Esophagus squamous epithelium (tissue), 5 donors: ENCODE measurements around the gene NAV2. TPM values are rescaled to one million over a fixed set of nuclear protein-coding genes. Genes with fewer than 3 reads are reported as not detected.

Experiments
- DNase-seq: peaks from one replicate; lab custom pipeline; 2025; lab: John Stamatoyannopoulos, UW
- H3K27ac ChIP-seq, 4 donors: fragments of 200-600 bp; sonication (generic); one replicate each; pipeline ENCODE4 v1.5.1; 2016 to 2019; ENCODE audit warnings: mild to moderate bottlenecking in 1 of 4
- H3K27me3 ChIP-seq, 4 donors: fragments of 200-600 bp; sonication (generic); 1 replicate in 3 of 4; 2 replicates in 1 of 4; pipeline versions ENCODE4 v1.5.1 to v1.6.0; 2017 to 2021; ENCODE audit warnings: antibody characterized with exemption in 1 of 4
- H3K36me3 ChIP-seq, 3 donors: fragments of 200-600 bp; sonication (generic); one replicate each; pipeline ENCODE4 v1.5.1; 2016 to 2019
- H3K4me1 ChIP-seq, 3 donors: fragments of 200-600 bp; sonication (generic); one replicate each; pipeline ENCODE4 v1.5.1; 2017 to 2019
- H3K4me3 ChIP-seq, 4 donors: fragments of 200-600 bp; sonication (generic); 1 replicate in 3 of 4; 2 replicates in 1 of 4; pipeline ENCODE4 v1.5.1; 2016 to 2019; ENCODE audit warnings: mild to moderate bottlenecking in 2 of 4, moderate library complexity in 1 of 4
- H3K9me3 ChIP-seq, 3 donors: fragments of 200-600 bp; sonication (generic); one replicate each; pipeline ENCODE4 v1.5.1; 2016 to 2019
- CTCF ChIP-seq, 6 experiments: fragments of 450-650 bp in 4 of 6; fragments of 200-600 bp in 2 of 6; sonication (generic) in 2 of 6; IDR thresholded peaks; one replicate each; pipeline ENCODE4 v1.5.1; 2016 to 2019; ENCODE audit warnings: antibody characterized with exemption in 6 of 6, mild to moderate bottlenecking in 4 of 6, moderate library complexity in 4 of 6
- POLR2A ChIP-seq, 4 donors: fragments of 450-650 bp; IDR thresholded peaks; one replicate each; pipeline ENCODE4 v1.6.1; 2017; ENCODE audit warnings: antibody characterized with exemption in 4 of 4, mild to moderate bottlenecking in 4 of 4, moderate library complexity in 3 of 4
- WGBS, 2 donors: methylation state at CpG; one replicate each; pipeline ENCODE4 v1.1.5; 2018; 5-methylcytosine and 5-hydroxymethylcytosine counted together
- intact Hi-C: fragments of 100-400 bp; cut with DNase I; formaldehyde crosslinking; loops from one replicate; pipeline ENCODE4 v1.15.0; 2022
- total RNA-seq, 4 donors: library from RNA; depleted of rRNA; stranded (reverse); fragments of >200 nt; gene quantifications; one replicate each; pipeline ENCODE4 v1.1.0, GENCODE V29; 2016
- donor health status: DM: yes; HTN: yes; CAD: no.

NAV2 gene
- total RNA-seq, 4 donors from 2014 or later: 4.9 to 19.1 (median 14.6) TPM

- Histone ChIP-seq H3K9me3 (no peaks in the 10 kb centered on the region), H3K27me3 (peaks cover 0 to 2% (median 0%) of the 10 kb centered on the region in 4 donors), H3K36me3 (no peaks in the 10 kb centered on the region), H3K4me1 (peaks cover 6 to 57% (median 27%) of the 10 kb centered on the region in 3 donors), H3K4me3 (no peak overlapping the region), H3K27ac (no peak overlapping the region)
- DNase-seq: no peak
- intact Hi-C loops: no loop called here
- 55 to 59% methylated on average over 4 of the region's 4 CpGs for WGBS, 2 donors
- TF ChIP-seq CTCF (IDR thresholded peaks at IDR 0.05) (no peak), POLR2A (IDR thresholded peaks at IDR 0.05) (no peak)
Observed at GRCh38 chr11:19800714-19801519, 88.3 kb downstream of the NAV2 start.

GRCh38 chr11:19802773-19803293 lies 90.2 kb downstream of the NAV2 start:
- H3K27ac ChIP-seq: peak overlapping the region in 2 of 4 donors; percentile 19 to 25
- H3K9me3 ChIP-seq: no peaks in the 10 kb centered on the region
- H3K4me1 ChIP-seq: peaks cover 6 to 57% (median 27%) of the 10 kb centered on the region in 3 donors
- no peak for DNase-seq
- intact Hi-C loops: no loop called here
- H3K4me3 ChIP-seq: no peak overlapping the region
- no peaks in the 10 kb centered on the region for H3K36me3 ChIP-seq
- 57 to 60% methylated on average over 3 of the region's 4 CpGs for WGBS, 2 donors
- peaks cover 0 to 2% (median 0%) of the 10 kb centered on the region in 4 donors for H3K27me3 ChIP-seq
- TF ChIP-seq POLR2A (IDR thresholded peaks at IDR 0.05): no peak
- no peak for TF ChIP-seq CTCF (IDR thresholded peaks at IDR 0.05)

- Histone ChIP-seq H3K4me1 (peaks cover 6 to 57% (median 27%) of the 10 kb centered on the region in 3 donors), H3K9me3 (no peaks in the 10 kb centered on the region), H3K36me3 (no peaks in the 10 kb centered on the region), H3K27me3 (peaks cover 0 to 2% (median 0%) of the 10 kb centered on the region in 4 donors), H3K4me3 (no peak overlapping the region), H3K27ac (peak overlapping the region in 2 of 4 donors; percentile 19 to 25)
- DNase-seq: no peak
- intact Hi-C loops: no loop called here
- no peak for TF ChIP-seq POLR2A (IDR thresholded peaks at IDR 0.05)
- no peak for TF ChIP-seq CTCF (IDR thresholded peaks at IDR 0.05)
- WGBS, 2 donors: 26 to 57% methylated on average over 3 of the region's 3 CpGs
Observed at GRCh38 chr11:19803506-19803998, 90.9 kb downstream of the NAV2 start.

GRCh38 chr11:19805376-19805775 lies 92.7 kb downstream of the NAV2 start:
- H3K4me1 ChIP-seq: peaks cover 6 to 50% (median 27%) of the 10 kb centered on the region in 3 donors
- intact Hi-C loops: no loop called here
- no peaks in the 10 kb centered on the region for H3K36me3 ChIP-seq
- H3K4me3 ChIP-seq: no peak overlapping the region
- WGBS, 2 donors: 56 to 83% methylated on average over 4 to 5 of the region's 5 CpGs
- H3K9me3 ChIP-seq: no peaks in the 10 kb centered on the region
- H3K27ac ChIP-seq: no peak overlapping the region
- no peaks in the 10 kb centered on the region for H3K27me3 ChIP-seq
- DNase-seq: no peak
- TF ChIP-seq CTCF (IDR thresholded peaks at IDR 0.05) (no peak), POLR2A (IDR thresholded peaks at IDR 0.05) (no peak)

GRCh38 chr11:19805827-19806226 lies 93.2 kb downstream of the NAV2 start:
- DNase-seq: no peak
- H3K27ac ChIP-seq: no peak overlapping the region
- peaks cover 6 to 45% (median 27%) of the 10 kb centered on the region in 3 donors for H3K4me1 ChIP-seq
- no peaks in the 10 kb centered on the region for H3K27me3 ChIP-seq
- H3K36me3 ChIP-seq: no peaks in the 10 kb centered on the region
- H3K4me3 ChIP-seq: no peak overlapping the region
- 70 to 85% methylated on average over 2 of the region's 2 CpGs for WGBS, 2 donors
- intact Hi-C loops: no loop called here
- no peak for TF ChIP-seq POLR2A (IDR thresholded peaks at IDR 0.05)
- TF ChIP-seq CTCF (IDR thresholded peaks at IDR 0.05): no peak
- H3K9me3 ChIP-seq: no peaks in the 10 kb centered on the region
